SK-N-SH treated with all-trans-retinoic acid at 6 μM for 48 hours (cell line): Measurements from ENCODE around the gene NGEF.

Experiments used
- ATAC-seq: fragments of 200-7000 bp; cut with Tn5 transposase; 3 replicates; pipeline ENCODE4 v1.9.1; 2020; ENCODE audit warnings: mild to moderate bottlenecking, moderate library complexity
- ARNTL ChIP-seq: fragments of 450-650 bp; formaldehyde crosslinking; IDR thresholded peaks from 2 replicates; pipeline ENCODE4 v1.5.0; 2020; ENCODE audit warnings: low read depth, mild to moderate bottlenecking, moderate library complexity, borderline replicate concordance
- BACH2 ChIP-seq: fragments of 250-450 bp; sonication (Bioruptor Pico); IDR thresholded peaks from 2 replicates; pipeline ENCODE4 v1.9.0; 2021; ENCODE audit warnings: mild to moderate bottlenecking, borderline replicate concordance
- CSDC2 ChIP-seq: fragments of 250-450 bp; sonication (Bioruptor Pico); IDR thresholded peaks from 2 replicates; pipeline ENCODE4 v1.5.0; 2020; ENCODE audit warnings: mild to moderate bottlenecking, moderate library complexity
- ESRRG ChIP-seq: fragments of 250-450 bp; sonication (Bioruptor Pico); IDR thresholded peaks from 2 replicates; pipeline ENCODE4 v1.6.1; 2021; ENCODE audit warnings: mild to moderate bottlenecking
- GLIS3 ChIP-seq: fragments of 250-450 bp; sonication (Bioruptor Pico); IDR thresholded peaks from 2 replicates; pipeline ENCODE4 v1.5.0; 2020; ENCODE audit warnings: mild to moderate bottlenecking, moderate library complexity
- ISL1 ChIP-seq: fragments of 250-450 bp; sonication (Bioruptor Pico); IDR thresholded peaks from 2 replicates; pipeline ENCODE4 v2.1.2; 2022; ENCODE audit warnings: mild to moderate bottlenecking, moderate library complexity
- OSR1 ChIP-seq: fragments of 250-450 bp; sonication (Bioruptor Pico); IDR thresholded peaks from 2 replicates; pipeline ENCODE4 v1.8.0; 2022; ENCODE audit warnings: moderate library complexity, mild to moderate bottlenecking, inconsistent platforms
- PPARA ChIP-seq: fragments of 250-450 bp; sonication (Bioruptor Pico); IDR thresholded peaks from 2 replicates; pipeline ENCODE4 v1.5.0; 2020; ENCODE audit warnings: mild to moderate bottlenecking, borderline replicate concordance
- RARB ChIP-seq: fragments of 250-450 bp; sonication (Bioruptor Pico); IDR thresholded peaks from 2 replicates; pipeline ENCODE4 v1.8.0; 2021; ENCODE audit warnings: mild to moderate bottlenecking, moderate library complexity
- SNAI2 ChIP-seq: fragments of 250-450 bp; sonication (Bioruptor Pico); IDR thresholded peaks from 2 replicates; pipeline ENCODE4 v1.5.0; 2020; ENCODE audit warnings: mild to moderate bottlenecking, moderate library complexity
- TOX ChIP-seq: fragments of 250-450 bp; sonication (Bioruptor Pico); IDR thresholded peaks from 2 replicates; pipeline ENCODE4 v1.8.0; 2021; ENCODE audit warnings: mild to moderate bottlenecking, moderate library complexity, borderline replicate concordance
- ZC3H10 ChIP-seq: fragments of 250-450 bp; sonication (Bioruptor Pico); IDR thresholded peaks from 2 replicates; pipeline ENCODE4 v1.5.1; 2021; ENCODE audit warnings: mild to moderate bottlenecking, moderate library complexity
- ZFP3 ChIP-seq: fragments of 250-450 bp; sonication (Bioruptor Pico); IDR thresholded peaks from 2 replicates; pipeline ENCODE4 v1.5.0; 2020; ENCODE audit warnings: mild to moderate bottlenecking, moderate library complexity
- ZFP30 ChIP-seq: fragments of 450-650 bp; formaldehyde crosslinking; IDR thresholded peaks from 2 replicates; pipeline ENCODE4 v1.5.0; 2022; ENCODE audit warnings: mild to moderate bottlenecking, moderate library complexity
- ZNF565 ChIP-seq: fragments of 450-650 bp; formaldehyde crosslinking; conservative IDR thresholded peaks from 2 replicates; pipeline ENCODE4 v1.5.0; 2020; ENCODE audit warnings: low read depth, mild to moderate bottlenecking, moderate library complexity
- ZNF70 ChIP-seq: fragments of 450-650 bp; formaldehyde crosslinking; IDR thresholded peaks from 2 replicates; pipeline ENCODE4 v1.5.0; 2020; ENCODE audit warnings: mild to moderate bottlenecking, moderate library complexity
- ZNF8 ChIP-seq: fragments of 450-650 bp; formaldehyde crosslinking; IDR thresholded peaks from 2 replicates; pipeline ENCODE4 v1.5.0; 2020; ENCODE audit warnings: mild to moderate bottlenecking, moderate library complexity
- TF ChIP-seq, protein P1 (sequence below): fragments of 250-450 bp; sonication (Bioruptor Pico); IDR thresholded peaks from 2 replicates; pipeline ENCODE4 v1.5.1; 2020; ENCODE audit warnings: low read depth, mild to moderate bottlenecking, moderate library complexity
- TF ChIP-seq, protein P2 (sequence below): fragments of 250-450 bp; sonication (Bioruptor Pico); IDR thresholded peaks from 2 replicates; pipeline ENCODE4 v1.5.0; 2020; ENCODE audit warnings: mild to moderate bottlenecking, moderate library complexity
- TF ChIP-seq, protein P3 (sequence below): fragments of 250-450 bp; sonication (Bioruptor Pico); IDR thresholded peaks from 2 replicates; pipeline ENCODE4 v1.8.0; 2020; ENCODE audit warnings: mild to moderate bottlenecking, moderate library complexity, borderline replicate concordance

The NGEF gene

DNA sequence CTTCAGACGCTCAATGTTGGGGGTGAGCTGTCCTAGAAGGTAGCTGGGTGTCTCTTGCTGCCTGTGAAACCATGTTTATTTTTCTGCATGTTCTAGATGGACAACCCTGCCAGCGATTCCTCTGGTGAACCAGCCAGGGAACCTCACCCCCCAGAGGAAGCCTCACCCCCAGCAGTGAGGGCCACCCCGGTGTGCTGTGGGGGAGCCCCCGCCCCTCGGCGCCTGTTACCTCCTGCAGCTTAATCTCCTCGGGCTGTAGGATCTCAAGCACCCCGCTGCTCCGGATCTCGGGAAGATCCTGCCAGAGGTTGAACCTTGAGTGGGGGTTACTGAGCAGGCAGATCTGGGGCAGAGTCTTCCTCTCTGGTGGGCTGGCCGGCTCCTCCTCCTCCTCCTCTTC is 93.0 kb downstream of the NGEF start (continued):
- no peak for TF ChIP-seq ZFP30
- TF ChIP-seq SNAI2 (CRISPR knock-in tag): no peak
- no peak for TF ChIP-seq ZNF565 (CRISPR knock-in tag)
- TF ChIP-seq OSR1 (CRISPR knock-in tag): no peak
- no peak for TF ChIP-seq BACH2 (CRISPR knock-in tag)
- TF ChIP-seq, protein P1, sequence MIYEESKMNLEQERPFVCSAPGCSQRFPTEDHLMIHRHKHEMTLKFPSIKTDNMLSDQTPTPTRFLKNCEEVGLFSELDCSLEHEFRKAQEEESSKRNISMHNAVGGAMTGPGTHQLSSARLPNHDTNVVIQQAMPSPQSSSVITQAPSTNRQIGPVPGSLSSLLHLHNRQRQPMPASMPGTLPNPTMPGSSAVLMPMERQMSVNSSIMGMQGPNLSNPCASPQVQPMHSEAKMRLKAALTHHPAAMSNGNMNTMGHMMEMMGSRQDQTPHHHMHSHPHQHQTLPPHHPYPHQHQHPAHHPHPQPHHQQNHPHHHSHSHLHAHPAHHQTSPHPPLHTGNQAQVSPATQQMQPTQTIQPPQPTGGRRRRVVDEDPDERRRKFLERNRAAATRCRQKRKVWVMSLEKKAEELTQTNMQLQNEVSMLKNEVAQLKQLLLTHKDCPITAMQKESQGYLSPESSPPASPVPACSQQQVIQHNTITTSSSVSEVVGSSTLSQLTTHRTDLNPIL (CRISPR knock-in tag): no peak
- TF ChIP-seq ARNTL (CRISPR knock-in tag): no peak
- TF ChIP-seq ZNF70: no peak
- TF ChIP-seq, protein P2, sequence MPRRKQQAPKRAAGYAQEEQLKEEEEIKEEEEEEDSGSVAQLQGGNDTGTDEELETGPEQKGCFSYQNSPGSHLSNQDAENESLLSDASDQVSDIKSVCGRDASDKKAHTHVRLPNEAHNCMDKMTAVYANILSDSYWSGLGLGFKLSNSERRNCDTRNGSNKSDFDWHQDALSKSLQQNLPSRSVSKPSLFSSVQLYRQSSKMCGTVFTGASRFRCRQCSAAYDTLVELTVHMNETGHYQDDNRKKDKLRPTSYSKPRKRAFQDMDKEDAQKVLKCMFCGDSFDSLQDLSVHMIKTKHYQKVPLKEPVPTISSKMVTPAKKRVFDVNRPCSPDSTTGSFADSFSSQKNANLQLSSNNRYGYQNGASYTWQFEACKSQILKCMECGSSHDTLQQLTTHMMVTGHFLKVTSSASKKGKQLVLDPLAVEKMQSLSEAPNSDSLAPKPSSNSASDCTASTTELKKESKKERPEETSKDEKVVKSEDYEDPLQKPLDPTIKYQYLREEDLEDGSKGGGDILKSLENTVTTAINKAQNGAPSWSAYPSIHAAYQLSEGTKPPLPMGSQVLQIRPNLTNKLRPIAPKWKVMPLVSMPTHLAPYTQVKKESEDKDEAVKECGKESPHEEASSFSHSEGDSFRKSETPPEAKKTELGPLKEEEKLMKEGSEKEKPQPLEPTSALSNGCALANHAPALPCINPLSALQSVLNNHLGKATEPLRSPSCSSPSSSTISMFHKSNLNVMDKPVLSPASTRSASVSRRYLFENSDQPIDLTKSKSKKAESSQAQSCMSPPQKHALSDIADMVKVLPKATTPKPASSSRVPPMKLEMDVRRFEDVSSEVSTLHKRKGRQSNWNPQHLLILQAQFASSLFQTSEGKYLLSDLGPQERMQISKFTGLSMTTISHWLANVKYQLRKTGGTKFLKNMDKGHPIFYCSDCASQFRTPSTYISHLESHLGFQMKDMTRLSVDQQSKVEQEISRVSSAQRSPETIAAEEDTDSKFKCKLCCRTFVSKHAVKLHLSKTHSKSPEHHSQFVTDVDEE (CRISPR knock-in tag): no peak
- TF ChIP-seq PPARA (CRISPR knock-in tag): no peak

DNA sequence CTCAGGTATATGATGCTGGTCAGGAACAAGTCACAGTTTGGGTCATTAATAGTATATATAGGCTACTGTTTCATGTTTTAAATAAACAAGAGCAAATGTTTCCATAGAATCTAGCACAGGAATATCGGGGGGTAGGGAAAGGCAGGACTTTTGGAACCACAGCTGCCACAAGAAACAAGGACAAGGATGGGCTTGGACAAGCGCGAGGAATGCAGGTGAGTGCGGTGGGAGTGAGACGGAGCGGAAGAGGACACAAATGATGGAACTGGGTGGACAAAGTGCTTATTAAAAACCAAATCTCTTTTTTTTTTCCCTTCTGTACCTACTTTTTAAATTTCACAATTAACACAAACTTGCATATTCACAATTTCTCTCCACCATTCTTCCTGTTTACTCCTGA is 93.9 kb downstream of the NGEF start:
- ATAC-seq: no peak
- TF ChIP-seq GLIS3 (CRISPR knock-in tag) (no peak), ZNF70 (no peak), ZNF8 (CRISPR knock-in tag) (no peak), ARNTL (CRISPR knock-in tag) (no peak), PPARA (CRISPR knock-in tag) (no peak), OSR1 (CRISPR knock-in tag) (no peak), ISL1 (CRISPR knock-in tag) (no peak)
- TF ChIP-seq, protein P2 (CRISPR knock-in tag): no peak
- TF ChIP-seq, protein P1 (CRISPR knock-in tag): no peak

DNA sequence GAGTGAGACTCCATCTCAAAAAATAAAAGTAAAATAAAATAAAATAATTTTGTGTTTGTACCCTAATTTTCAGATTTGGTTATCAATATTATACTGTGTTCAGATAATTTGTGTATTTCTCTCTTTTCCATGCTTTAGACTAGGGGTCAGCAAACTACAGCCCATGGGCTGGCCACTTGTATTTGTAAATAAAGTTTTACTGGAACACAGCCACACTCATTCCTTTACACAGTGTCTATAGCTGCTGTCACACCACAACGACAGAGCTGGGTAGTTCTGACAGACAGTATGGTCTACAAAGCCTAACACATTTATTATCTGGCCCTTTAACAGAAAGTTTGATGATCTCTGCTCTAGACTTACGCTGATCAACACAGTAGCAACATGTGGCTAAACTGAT is 99.2 kb downstream of the NGEF start:
- ATAC-seq: no peak
- TF ChIP-seq ESRRG (CRISPR knock-in tag) (no peak), CSDC2 (CRISPR knock-in tag) (no peak), ZC3H10 (CRISPR knock-in tag) (no peak), ZNF8 (CRISPR knock-in tag) (no peak), OSR1 (CRISPR knock-in tag) (no peak), ZNF565 (CRISPR knock-in tag) (no peak), GLIS3 (CRISPR knock-in tag) (no peak), TOX (CRISPR knock-in tag) (no peak), ZFP30 (no peak), ZFP3 (CRISPR knock-in tag) (no peak), ISL1 (CRISPR knock-in tag) (no peak), RARB (no peak), BACH2 (CRISPR knock-in tag) (no peak)
- TF ChIP-seq, protein P3, sequence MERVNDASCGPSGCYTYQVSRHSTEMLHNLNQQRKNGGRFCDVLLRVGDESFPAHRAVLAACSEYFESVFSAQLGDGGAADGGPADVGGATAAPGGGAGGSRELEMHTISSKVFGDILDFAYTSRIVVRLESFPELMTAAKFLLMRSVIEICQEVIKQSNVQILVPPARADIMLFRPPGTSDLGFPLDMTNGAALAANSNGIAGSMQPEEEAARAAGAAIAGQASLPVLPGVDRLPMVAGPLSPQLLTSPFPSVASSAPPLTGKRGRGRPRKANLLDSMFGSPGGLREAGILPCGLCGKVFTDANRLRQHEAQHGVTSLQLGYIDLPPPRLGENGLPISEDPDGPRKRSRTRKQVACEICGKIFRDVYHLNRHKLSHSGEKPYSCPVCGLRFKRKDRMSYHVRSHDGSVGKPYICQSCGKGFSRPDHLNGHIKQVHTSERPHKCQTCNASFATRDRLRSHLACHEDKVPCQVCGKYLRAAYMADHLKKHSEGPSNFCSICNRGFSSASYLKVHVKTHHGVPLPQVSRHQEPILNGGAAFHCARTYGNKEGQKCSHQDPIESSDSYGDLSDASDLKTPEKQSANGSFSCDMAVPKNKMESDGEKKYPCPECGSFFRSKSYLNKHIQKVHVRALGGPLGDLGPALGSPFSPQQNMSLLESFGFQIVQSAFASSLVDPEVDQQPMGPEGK (CRISPR knock-in tag): no peak
- TF ChIP-seq, protein P2 (CRISPR knock-in tag): no peak
